ENCODE data around the gene OR11H12.
"Not testable (repeated sequence)": the region's sequence is repeated elsewhere in the genome, so short reads cannot be mapped to it uniquely, and the experiment has no call there.

The OR11H12 gene, protein sequence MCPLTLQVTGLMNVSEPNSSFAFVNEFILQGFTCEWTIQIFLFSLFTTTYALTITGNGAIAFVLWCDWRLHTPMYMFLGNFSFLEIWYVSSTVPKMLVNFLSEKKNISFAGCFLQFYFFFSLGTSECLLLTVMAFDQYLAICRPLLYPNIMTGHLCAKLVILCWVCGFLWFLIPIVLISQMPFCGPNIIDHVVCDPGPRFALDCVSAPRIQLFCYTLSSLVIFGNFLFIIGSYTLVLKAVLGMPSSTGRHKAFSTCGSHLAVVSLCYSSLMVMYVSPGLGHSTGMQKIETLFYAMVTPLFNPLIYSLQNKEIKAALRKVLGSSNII

DNA sequence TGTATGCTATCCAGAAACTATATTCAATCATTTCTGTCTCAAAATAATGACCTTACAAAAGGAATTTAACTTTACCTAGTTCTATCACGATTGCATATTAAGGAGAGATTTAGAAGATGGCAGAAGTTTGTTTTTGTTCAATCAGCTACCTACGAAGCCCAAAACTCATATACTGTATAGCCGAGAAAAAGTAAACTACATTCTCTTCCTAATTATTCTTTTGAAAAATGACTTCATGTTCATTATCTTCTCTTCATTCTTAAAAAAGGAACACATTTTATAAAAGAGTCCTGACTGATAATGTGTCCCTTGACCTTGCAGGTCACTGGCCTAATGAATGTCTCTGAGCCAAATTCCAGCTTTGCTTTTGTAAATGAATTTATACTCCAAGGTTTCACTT, at the start of gene OR11H12:
OR11H12 (plus strand) TSS at position 301 of the 400 bp plus-strand sequence; CDS start at position 301, 0 bp downstream.
- not testable (repeated sequence) for H3K4me3 ChIP-seq (replicated peaks; ENCODE audit: low read depth, low read length); DNase-seq (ENCODE audit: low read depth)

DNA sequence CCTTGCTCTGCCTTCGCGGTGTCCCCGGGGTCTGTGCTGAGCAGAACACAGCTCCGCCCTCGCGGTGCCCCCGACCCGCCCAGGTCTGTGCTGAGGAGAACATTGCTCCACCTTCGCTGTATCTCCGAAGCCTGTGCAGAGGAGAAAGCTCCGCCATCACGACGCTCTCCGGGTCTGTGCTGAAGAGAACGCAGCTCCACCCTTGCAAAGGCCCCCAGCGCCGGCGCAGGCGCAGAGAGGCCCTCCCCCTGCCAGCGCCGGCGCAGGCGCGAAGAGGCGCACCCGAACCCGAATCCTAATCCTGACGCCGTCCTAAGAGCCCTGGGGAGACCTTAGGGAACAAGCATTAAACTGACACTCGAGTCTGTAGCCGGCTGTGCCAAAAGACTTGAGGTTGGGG, 18.0 kb upstream of the OR11H12 start:
- not testable (repeated sequence) for H3K4me3 ChIP-seq (replicated peaks; ENCODE audit: low read depth, low read length); DNase-seq (ENCODE audit: low read depth)

DNA sequence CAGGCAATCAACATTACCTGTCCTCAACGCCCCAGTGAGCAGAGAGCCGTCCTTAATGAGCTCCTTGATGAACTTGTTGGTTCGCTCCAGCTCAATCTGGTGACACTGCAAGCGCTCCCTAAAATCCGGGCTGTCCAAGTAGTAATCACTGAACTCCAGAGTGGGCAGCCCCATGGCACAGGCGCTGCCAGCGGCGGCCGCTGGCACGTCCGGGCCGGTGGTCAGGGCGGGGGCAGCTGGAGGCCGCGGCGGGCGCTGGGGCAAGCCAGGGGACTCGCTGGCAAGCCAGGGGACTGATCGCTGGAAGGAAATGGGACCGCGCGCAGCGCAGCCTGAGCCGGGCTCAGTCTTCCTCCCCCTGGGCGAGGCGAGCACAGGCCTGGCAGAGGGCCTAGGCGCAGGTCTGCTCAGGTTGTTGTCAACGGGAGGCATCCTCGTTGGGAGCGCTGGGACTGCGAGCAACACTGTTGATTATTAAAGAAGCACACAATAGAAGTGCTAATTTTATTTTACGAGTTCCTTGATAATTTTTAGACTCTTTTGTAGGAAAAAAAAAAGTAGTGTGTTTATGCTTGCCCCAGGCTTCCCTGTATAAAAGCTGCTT, 25.8 kb downstream of the OR11H12 start:
- not testable (repeated sequence) for H3K4me3 ChIP-seq (replicated peaks; ENCODE audit: low read depth, low read length); DNase-seq (ENCODE audit: low read depth)

DNA sequence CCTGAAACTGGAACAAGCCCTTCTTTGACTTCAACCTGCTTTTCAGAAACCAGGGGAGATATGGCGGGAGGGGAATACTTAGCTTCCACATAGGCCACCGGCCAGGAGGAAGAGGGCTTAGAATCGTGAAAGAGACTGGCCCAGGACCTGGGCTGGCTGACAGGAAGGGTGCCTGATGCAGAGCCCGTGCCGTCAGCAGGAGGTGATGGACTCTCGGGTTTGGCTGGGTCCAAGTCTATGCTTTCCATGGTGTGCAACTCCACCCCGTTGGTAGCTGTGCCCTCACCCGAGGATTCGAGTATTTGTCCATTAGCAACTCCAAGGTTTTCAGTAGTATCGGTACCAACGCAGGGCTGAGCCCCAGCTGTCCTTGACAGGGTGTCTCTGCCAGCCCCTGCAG, 35.1 kb downstream of the OR11H12 start:
- DNase-seq (ENCODE audit: low read depth), result not testable (repeated sequence)

DNA sequence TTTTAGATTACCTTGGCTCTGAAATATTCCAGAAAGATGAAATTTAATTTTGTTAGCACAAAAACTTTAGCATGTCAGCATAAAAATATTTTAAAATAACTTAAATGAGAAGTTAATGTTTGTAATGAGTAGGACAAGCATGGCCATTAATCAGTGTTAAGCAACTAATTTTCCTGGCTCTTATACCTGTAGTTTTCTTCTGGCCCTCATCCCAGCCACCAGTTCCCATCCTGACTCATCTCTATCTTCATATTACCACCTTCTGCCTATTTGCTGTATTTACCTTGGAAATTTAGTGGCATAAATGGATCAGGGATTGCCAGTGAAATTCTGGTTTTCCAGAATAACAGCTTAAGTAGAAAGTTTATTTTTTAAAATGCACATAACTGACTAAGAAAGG, 37.1 kb downstream of the OR11H12 start:
- not testable (repeated sequence) for DNase-seq (ENCODE audit: low read depth); H3K4me3 ChIP-seq (replicated peaks; ENCODE audit: low read depth, low read length)

More for the DNA sequence above, 35.1 kb downstream of the OR11H12 start:
- not testable (repeated sequence) for H3K4me3 ChIP-seq (replicated peaks; ENCODE audit: low read depth, low read length)

DNA sequence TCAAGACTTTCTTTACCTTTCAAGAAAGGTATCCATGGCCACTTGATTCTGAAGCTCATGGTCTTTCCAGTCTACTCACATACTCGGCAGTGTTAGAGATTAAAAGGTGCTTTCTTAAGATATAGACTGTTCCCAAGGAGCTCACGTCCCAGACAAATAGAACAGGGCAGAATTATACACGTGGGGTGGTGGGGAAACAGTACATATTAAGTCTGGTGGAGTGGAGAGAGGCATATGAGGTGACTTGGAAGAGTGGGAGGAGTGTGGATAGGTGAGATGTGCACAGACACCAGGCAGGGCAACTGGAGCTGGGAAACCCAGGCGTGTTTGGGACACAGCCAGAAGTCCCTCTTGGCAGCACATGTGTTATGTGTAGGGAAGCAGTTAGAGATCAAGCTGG, 37.9 kb downstream of the OR11H12 start:
- not testable (repeated sequence) for H3K4me3 ChIP-seq (replicated peaks; ENCODE audit: low read depth, low read length); DNase-seq (ENCODE audit: low read depth)

DNA sequence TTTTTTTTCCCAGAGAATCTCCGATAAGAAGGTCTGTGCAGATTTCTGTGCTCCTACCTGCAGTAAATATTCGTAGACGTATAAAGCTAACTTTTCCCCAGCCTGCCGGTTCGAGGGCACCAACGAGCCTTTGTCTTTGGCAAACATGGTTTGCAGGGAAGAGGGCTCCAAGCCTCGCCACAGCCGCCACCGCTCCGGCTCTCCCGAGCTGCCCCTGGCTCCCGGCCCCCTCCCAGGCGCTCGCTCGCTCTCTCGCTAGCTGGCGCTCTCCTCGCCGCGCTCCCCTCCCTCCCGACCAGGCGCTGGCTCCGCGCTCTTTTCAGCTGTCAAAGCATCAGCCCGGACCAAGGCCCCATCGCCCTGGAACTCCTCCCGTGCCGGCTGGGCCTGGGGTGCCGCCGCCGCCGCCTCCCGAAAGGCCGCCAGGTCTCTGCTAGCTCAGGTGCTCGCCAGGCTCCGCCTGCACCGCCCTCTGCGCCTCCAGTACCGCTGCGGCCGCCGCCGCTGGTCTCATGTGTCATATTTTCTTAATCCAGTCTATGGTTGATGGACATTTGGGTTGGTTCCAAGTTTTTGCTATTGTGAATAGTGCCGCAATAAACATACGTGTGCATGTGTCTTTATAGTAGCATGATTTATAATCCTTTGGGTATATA, 45.3 kb downstream of the OR11H12 start:
- not testable (repeated sequence) for H3K4me3 ChIP-seq (replicated peaks; ENCODE audit: low read depth, low read length); DNase-seq (ENCODE audit: low read depth)
